HG03025 (cell line): ENCODE data around the gene DCAF15.
"Not testable (repeated sequence)": the region's sequence is repeated elsewhere in the genome, so short reads cannot be mapped to it uniquely, and the experiment has no call there.

ENCODE experiments used
- ATAC-seq: cut with Tn5 transposase; IDR thresholded peaks from one replicate; pipeline ENCODE4 v1.9.1; 2021; ENCODE audit warnings: mild to moderate bottlenecking, moderate library complexity; ENCODE audit not compliant: unreplicated experiment, low FRiP score

Gene DCAF15

GRCh38 chr19:13959141-13959961 is 7.0 kb downstream of the DCAF15 start:
- no peak for ATAC-seq

DNA sequence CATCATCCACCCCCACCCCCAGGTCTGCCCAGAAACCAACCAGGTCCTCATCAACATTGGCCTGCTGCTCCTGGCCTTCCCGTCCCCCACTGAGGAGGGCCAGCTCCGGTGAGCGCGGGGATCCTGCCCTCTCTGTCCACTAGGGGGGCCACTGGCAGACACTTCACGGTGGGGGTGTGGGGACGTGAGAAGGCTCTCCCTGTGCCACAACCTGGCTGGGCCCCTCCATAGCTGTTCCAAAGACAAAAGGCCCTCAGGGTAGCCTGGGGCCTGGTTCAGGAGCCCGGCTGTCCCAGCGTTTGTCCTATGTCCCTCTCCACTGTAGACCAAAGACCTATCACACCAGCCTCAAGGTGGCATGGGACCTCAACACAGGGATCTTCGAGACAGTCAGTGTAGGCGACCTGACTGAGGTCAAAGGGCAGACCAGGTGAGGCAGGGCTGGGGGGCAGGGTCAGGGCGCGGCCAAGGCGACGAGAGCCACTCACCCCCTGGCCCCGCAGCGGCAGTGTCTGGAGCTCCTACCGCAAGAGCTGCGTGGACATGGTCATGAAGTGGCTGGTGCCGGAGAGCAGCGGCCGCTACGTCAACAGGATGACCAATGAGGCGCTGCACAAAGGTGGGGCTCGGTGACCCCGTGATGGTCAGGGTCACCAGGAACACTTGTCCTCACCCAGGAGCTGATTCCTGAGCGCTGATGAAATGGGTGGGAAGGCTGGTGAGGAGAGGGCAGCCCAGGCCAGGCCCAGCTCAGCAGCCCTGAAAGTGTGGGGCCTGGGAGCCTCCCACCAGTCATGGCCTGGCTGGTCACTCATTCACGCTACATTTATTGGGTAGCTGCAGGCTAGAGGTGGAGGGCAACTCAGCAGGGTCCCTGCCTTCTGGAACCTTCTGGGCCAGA is 7.9 kb downstream of the DCAF15 start:
- ATAC-seq = no peak

- no peak for ATAC-seq
Observed at GRCh38 chr19:13960863-13961784, 8.8 kb downstream of the DCAF15 start.

DNA sequence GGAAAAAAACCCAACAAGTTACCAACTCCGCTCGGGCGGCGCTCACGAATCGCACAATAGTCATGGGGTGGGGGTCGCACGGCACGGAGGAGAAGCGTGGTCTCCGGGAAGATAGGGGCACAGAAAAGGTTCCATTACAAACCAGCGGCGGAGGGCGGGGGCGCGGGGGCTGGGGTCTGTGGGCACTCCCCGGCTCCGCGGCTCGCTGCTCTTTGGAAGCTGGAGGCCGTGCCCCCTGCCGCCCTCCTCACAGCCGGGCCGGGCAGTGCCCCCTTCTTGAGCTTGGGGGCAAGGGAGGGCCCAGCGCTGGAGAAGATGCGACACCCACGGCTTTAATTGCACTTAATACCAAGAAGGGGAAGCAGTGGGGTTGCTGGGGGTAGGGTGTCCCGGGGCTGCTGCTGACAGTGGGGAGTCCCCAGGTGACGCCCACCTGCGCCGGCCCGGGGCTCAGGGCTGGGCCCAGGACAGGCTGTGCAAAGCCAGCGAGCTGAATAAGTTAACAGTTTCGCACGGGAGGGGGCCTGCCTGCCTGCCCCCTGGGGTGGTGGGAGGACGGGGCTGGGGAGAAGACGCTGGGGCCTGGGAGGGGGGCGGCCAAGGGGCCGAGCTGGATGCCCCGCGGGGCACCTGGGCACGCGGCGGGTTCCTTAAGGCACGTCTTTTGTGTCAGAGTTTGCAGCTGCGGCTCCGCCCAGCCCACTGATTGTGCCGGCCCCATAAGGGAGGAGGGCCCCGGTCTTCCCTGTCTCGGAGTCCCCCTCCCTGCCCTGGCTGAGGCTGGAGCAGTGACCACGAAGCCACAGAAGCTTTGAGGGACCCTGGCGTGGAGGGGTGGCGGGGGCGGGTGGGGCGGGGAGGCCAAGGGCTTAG is 9.8 kb downstream of the DCAF15 start:
- no peak for ATAC-seq

DNA sequence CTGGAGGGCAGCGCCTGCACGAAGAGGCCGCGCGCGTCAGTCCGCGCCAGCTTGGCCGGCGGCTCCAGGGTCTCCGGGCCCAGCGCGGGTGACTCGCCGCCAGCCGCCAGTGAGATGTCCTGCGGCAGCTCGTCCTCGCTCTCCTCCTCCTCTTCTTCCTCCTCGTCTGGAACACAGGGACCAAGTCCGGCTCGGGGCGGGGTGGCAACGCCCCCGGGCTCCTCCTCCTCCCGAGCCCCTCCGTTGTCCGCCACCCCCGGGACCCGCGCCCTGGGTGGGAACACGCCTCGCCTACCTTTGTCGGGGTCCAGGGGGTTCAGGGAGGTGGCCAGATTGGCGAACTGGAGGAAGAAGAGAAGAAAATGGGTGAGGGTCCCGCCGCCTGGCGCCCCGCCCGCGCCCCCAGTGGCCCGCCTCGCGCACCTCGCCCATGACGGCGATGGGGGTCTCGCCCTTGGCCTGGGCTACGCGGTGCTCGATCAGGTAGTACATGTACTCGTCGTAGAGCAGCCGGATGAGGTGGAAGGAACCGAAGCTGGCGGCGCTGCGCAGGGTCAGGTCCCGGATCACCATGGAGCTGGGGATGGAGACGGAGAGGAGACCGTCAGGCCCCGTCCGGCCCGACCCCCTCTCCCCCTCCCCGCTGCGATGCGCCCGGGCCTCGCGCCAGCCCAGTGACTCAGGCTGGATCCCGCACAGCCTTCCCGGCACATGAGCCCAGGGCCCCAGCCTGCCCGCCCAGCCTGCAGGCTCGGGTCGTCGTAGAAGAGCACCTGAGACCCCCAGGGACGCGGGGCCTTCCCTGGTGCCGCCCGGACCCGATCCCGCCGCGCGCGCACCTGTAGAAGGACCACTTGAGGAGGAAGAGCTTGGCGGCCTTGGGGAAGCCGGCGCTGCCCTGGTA is 10.6 kb downstream of the DCAF15 start:
- no peak for ATAC-seq

DNA sequence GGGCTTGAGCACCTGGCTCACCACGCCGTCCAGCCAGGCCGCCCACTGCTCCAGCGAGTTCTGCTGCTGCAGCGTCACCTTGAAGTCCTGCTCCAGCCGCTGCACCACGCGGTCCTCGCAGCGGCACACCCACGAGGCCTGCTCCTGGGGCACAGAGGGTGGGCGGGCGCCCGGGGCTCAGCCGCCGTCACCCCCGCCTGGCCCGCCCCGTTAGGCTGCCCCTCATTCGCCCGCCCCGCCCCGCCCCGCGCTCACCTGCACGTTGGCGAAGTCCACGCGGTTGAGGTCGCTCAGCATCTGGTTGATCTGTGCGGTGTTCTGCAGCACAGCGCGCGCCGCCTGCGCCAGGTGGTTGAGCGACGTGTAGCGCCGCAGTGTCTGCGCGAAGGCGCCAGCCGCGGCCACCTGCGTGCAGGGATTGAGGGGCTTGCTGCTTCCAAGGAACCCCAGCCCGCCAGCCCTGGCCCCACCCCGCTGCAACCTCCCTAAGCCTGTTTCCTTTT is 11.3 kb downstream of the DCAF15 start:
- no peak for ATAC-seq

GRCh38 chr19:13964776-13965175 is 12.5 kb downstream of the DCAF15 start:
- no peak for ATAC-seq

GRCh38 chr19:13965377-13965896 is 13.1 kb downstream of the DCAF15 start:
- no peak for ATAC-seq

DNA sequence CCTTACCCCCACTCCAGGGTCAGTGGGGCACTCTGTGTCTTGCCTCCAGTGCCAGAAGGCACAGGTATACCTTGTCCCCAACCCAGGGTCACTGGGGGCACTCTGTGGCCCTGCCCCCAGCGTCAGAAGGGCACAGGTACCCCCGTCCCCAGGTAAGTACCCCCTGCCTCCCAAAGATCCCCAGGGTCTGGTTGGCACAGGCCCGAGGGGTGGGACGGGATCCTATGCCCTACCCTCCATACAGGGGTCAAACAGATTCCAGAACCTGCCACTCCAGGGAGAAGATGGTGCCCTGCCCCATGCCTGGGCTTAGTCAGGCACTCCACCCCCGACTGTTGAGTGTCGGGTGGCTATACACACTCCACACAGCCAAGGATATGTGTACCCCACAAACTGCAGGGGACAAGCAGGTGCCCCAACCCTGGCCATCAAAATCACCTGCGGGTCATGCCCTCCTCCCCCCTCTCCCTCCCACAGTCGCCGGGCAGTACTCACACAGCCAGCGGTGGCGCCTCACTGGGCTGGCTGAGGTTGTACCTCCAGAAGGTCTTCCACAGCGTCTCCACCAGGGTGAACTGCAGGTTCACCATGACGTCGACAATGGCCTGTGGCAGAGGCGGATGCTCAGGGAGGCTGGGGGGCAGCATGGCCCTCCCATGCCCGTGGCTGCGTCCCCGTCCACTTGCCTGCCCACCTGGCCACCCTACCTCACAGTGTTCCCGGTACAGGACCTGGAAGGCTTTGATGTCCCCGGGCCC is 13.8 kb downstream of the DCAF15 start:
- ATAC-seq = no peak

GRCh38 chr19:13966684-13967128 is 14.4 kb downstream of the DCAF15 start:
- ATAC-seq = no peak

- not testable (repeated sequence) for ATAC-seq
Observed at GRCh38 chr19:13967206-13967605, 14.9 kb downstream of the DCAF15 start.

DNA sequence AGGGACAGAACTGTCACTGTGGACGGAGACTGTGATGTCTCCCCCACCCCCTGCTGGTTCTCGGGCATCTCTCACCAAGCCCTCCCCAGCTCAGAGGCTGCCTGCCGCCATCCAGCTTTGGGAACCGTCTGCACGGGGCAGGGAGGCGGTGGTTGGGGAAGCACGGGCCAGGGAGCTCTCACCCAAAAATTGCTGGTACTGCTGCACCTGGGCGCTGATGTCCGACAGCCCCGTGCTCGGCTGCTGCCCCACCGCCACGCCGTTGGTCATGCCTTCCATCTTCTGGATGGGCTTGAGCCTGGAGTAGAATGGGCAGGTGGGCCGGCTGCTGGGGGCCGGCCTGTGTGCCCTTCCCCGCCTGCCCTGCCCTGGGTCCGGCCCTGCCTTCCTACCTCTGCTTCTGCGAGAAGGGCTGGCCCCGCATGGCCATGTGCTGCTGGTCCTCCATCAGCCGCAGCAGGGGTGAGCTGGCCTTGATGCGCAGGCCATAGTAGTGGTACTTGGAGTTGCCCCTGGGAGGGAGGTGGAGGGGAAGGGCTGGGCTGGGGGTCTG is 16.1 kb downstream of the DCAF15 start:
- ATAC-seq = no peak

DNA sequence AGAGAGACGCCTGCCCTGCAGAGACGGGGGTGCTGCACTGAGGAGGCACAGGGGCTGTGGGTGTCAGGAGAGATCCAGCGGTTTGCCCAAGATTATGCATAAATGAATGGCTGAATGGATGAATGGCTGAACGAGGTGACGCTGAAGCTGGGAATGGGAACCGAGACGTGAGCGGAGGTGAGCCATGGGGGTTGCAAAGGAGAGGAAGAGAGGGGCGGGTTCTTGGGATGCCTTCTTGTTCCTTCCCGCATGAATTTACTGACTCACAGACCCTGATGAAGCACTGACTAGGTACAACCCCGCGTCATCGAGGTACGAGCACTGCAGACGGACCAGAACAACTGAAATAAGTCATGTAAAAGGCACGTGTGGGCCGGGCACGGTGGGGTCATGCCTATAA is 16.7 kb downstream of the DCAF15 start:
- no peak for ATAC-seq

GRCh38 chr19:13969897-13970296 is 17.6 kb downstream of the DCAF15 start:
- no peak for ATAC-seq

GRCh38 chr19:13971868-13972267 is 19.6 kb downstream of the DCAF15 start:
- not testable (repeated sequence) for ATAC-seq

- ATAC-seq = no peak
Observed at GRCh38 chr19:13972368-13973155, 20.3 kb downstream of the DCAF15 start.
